ENCODE measurements around the gene SCYGR8. TPM values are rescaled to one million over a fixed set of nuclear protein-coding genes. Genes with fewer than 3 reads are reported as not detected.

Gene SCYGR8
- total and polyA plus RNA-seq, 2 experiments from 2014 or later: not detected

DNA sequence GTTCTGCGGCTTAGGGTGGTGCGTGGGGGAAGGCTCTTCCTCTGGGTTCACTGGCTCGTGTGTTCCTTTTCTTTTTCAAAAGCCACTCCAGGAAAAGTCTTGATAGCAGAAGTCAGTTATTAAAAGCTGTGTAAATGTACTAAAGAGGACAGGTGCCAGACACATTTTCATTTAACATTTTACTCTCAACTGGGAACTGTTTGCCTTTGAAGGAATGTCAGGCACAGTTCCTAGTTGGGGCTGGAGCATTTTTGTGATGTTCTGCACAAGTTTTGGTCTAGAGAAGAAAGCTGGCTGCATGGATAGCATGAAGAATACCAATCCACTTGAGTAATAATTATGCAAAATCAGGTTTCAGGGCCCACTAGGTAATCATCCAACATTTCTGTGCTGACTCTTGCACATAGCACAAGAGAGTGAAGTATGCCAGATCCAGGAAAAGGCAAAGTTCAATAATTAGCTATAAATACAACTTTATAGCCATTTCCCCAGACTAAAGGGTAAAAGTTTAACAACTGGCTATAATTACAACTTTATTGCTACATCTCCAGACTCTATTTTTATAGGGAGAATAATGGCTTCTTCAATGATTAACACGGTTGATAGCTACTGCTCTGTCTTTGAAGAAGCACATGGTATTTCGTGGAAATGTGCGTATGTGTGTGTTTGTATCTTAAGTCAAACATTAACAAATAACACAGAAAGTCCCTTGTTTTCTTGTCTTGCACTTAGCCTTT lies 16.2 kb downstream of the SCYGR8 start:
- DNase-seq (ENCODE audit: low read depth in 1 of 2, low spot score in 1 of 2): no peak
- H3K4me3 ChIP-seq: no peak overlapping the region
- TF ChIP-seq, protein P1, sequence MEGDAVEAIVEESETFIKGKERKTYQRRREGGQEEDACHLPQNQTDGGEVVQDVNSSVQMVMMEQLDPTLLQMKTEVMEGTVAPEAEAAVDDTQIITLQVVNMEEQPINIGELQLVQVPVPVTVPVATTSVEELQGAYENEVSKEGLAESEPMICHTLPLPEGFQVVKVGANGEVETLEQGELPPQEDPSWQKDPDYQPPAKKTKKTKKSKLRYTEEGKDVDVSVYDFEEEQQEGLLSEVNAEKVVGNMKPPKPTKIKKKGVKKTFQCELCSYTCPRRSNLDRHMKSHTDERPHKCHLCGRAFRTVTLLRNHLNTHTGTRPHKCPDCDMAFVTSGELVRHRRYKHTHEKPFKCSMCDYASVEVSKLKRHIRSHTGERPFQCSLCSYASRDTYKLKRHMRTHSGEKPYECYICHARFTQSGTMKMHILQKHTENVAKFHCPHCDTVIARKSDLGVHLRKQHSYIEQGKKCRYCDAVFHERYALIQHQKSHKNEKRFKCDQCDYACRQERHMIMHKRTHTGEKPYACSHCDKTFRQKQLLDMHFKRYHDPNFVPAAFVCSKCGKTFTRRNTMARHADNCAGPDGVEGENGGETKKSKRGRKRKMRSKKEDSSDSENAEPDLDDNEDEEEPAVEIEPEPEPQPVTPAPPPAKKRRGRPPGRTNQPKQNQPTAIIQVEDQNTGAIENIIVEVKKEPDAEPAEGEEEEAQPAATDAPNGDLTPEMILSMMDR (IDR thresholded peaks at IDR 0.05; ENCODE audit: low read depth, low read length): no peak
- H3K4me1 ChIP-seq (ENCODE audit: low read depth): peaks cover 4% of the 10 kb centered on the region
- no peak overlapping the region for H3K27ac ChIP-seq
- no peaks in the 10 kb centered on the region for H3K9me3 ChIP-seq (ENCODE audit: low read depth)
- H3K36me3 ChIP-seq: no peaks in the 10 kb centered on the region
- no peaks in the 10 kb centered on the region for H3K27me3 ChIP-seq

DNA sequence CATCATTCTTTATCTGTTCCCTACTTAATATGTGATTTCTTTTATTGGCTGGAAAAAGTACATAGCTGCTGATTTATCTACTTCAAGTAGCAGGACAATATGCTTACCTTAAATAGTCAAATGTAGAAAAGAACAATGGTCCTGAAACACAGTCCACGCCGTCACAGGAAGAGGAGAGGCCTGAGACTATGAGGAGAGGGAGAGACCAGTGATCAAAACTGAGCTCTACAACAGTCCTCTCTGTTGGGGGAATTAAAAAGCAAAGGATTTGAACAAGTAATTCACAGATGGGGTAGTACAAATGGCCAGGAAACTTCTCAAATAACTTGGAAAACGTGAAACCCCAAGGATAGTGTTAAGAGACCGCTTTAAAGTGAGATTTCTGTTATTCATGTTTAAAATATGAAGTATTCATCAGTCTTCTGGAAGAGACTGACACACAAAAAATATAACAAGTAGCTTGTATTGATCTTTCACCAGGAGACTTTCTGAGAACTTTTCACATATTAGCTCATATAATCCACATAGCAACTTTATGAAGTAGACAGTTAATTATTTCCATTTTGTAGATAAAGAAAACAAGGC lies 20.2 kb downstream of the SCYGR8 start:
- no peak for DNase-seq (ENCODE audit: low read depth in 1 of 2, low spot score in 1 of 2)
- TF ChIP-seq, protein P1 (IDR thresholded peaks at IDR 0.05; ENCODE audit: low read depth, low read length): no peak
- no peaks in the 10 kb centered on the region for H3K27me3 ChIP-seq

DNA sequence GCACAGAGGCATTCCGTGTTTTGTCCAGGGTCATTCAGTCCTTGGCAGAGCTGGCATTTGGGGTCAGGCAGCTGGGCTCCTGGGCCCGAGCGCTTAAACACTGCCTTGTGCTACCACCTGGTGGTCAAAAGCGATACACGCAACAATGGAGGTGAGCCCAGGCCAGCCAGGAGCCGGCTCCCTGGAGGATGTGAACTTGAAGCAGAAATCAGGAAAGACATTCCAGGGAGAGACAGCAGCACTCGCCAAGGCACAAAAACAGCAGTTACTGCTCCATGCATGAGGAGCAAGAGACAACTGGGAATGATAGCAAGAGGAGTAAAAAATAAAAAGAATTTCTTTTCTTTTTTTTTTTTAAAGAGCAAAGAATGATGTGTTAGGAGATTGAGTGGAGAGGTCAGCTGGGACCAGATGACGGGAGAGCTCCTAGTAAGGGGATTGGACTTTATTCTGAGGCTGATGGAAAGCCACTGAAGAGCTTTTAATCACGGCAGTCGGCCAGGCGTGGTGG lies 20.7 kb downstream of the SCYGR8 start:
- DNase-seq (ENCODE audit: low read depth in 1 of 2, low spot score in 1 of 2): peak; percentile 89
- Histone ChIP-seq H3K4me1 (ENCODE audit: low read depth) (peaks cover 4% of the 10 kb centered on the region), H3K9me3 (ENCODE audit: low read depth) (no peaks in the 10 kb centered on the region), H3K36me3 (no peaks in the 10 kb centered on the region), H3K4me3 (no peak overlapping the region), H3K27me3 (no peaks in the 10 kb centered on the region), H3K27ac (no peak overlapping the region)
- TF ChIP-seq, protein P1 (IDR thresholded peaks at IDR 0.05; ENCODE audit: low read depth, low read length): peak; percentile 83

More for the DNA sequence above, 20.2 kb downstream of the SCYGR8 start:
- Histone ChIP-seq H3K9me3 (ENCODE audit: low read depth) (no peaks in the 10 kb centered on the region), H3K36me3 (no peaks in the 10 kb centered on the region), H3K27ac (no peak overlapping the region), H3K4me3 (no peak overlapping the region), H3K4me1 (ENCODE audit: low read depth) (peaks cover 4% of the 10 kb centered on the region)

DNA sequence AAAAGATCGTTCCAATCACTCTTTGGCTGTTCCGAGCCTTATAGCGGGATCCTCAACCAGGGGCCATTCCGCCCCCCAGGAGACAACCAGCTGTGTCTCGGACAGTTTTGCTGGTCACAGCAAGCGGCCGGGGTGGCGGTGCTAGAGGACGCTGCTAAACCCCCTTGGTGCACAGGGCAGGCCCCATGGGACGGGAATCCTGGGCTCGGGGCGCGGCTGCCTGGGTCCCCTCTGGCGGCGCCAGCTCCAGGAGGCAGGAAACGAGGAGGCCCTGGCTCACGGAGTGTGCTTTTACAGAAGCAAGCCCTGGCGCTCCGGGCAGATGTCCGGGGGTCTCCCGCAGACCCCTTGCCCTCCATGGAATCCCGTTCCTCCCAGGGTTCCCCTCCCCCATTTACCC lies 22.1 kb downstream of the SCYGR8 start:
- DNase-seq (ENCODE audit: low read depth in 1 of 2, low spot score in 1 of 2): no peak

DNA sequence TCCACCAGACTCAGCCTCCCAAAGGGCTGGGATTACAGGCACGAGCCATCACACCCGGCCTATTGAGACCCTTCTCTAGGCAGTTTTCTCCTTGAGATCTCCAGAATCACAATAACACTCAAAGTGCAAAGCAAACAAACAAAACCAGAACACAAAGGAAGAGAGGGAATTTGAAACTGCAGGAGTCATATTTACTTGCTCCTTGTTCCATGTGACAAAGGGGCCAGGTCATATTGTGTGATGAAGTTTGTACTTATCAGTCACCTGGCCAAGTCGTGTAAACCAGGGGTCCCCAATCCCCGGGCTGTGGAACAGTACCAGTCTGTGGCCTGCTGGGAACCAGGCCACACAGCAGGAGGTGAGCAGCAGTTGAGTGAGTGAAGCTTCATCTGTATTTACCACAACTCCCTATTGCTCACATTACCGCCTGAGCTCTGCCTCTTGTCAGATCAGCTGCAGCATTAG lies 26.5 kb downstream of the SCYGR8 start:
- H3K4me1 ChIP-seq (ENCODE audit: low read depth): no peaks in the 10 kb centered on the region
- H3K27me3 ChIP-seq: no peaks in the 10 kb centered on the region
- no peak overlapping the region for H3K4me3 ChIP-seq
- no peak for DNase-seq (ENCODE audit: low read depth in 1 of 2, low spot score in 1 of 2)
- TF ChIP-seq, protein P1 (IDR thresholded peaks at IDR 0.05; ENCODE audit: low read depth, low read length): no peak
- H3K9me3 ChIP-seq (ENCODE audit: low read depth): no peaks in the 10 kb centered on the region
- no peak overlapping the region for H3K27ac ChIP-seq
- H3K36me3 ChIP-seq: no peaks in the 10 kb centered on the region

More for the DNA sequence above, 22.1 kb downstream of the SCYGR8 start:
- Histone ChIP-seq H3K4me3 (no peak overlapping the region), H3K27me3 (no peaks in the 10 kb centered on the region), H3K9me3 (ENCODE audit: low read depth) (no peaks in the 10 kb centered on the region), H3K36me3 (no peaks in the 10 kb centered on the region), H3K4me1 (ENCODE audit: low read depth) (peaks cover 4% of the 10 kb centered on the region), H3K27ac (no peak overlapping the region)
- TF ChIP-seq, protein P1 (IDR thresholded peaks at IDR 0.05; ENCODE audit: low read depth, low read length): no peak
